Smooth muscle cell (in vitro differentiated cells): Measurements from ENCODE around the gene KCNC1. TPM values are rescaled to one million over a fixed set of nuclear protein-coding genes. Genes with fewer than 3 reads are reported as not detected.
A peak's percentile ranks its signal among the peaks of the same experiment; 100 is the strongest.

Experiments used
- DNase-seq: peaks from one replicate; lab custom pipeline; 2025; ENCODE audit not compliant: unreplicated experiment; lab: John Stamatoyannopoulos, UW
- H2AFZ ChIP-seq: fragments of 200-600 bp; sonication (generic); 2 replicates; pipeline ENCODE4 v1.6.0; 2016; ENCODE audit warnings: antibody characterized with exemption, low read depth, mild to moderate bottlenecking
- H3F3A ChIP-seq: fragments of 200-600 bp; sonication (generic); 2 replicates; pipeline ENCODE4 v1.6.0; 2017; ENCODE audit warnings: antibody characterized with exemption, low read depth
- H3K27ac ChIP-seq: fragments of 200-600 bp; sonication (generic); 2 replicates; pipeline ENCODE4 v1.5.1; 2016; ENCODE audit warnings: low read depth, mild to moderate bottlenecking
- H3K27me3 ChIP-seq: fragments of 200-600 bp; sonication (generic); 2 replicates; pipeline ENCODE4 v1.6.1; 2016; ENCODE audit warnings: low read depth, mild to moderate bottlenecking
- H3K36me3 ChIP-seq: fragments of 200-600 bp; sonication (generic); 2 replicates; pipeline ENCODE4 v1.5.1; 2016; ENCODE audit warnings: low read depth
- H3K4me1 ChIP-seq: fragments of 200-600 bp; sonication (generic); 2 replicates; pipeline ENCODE4 v1.5.1; 2016; ENCODE audit warnings: low read depth
- H3K4me2 ChIP-seq: fragments of 200-600 bp; sonication (generic); 2 replicates; pipeline ENCODE4 v1.6.0; 2016; ENCODE audit warnings: mild to moderate bottlenecking
- H3K4me3 ChIP-seq: fragments of 200-600 bp; sonication (generic); 2 replicates; pipeline ENCODE4 v1.5.1; 2016; ENCODE audit warnings: mild to moderate bottlenecking
- H3K79me2 ChIP-seq: fragments of 200-600 bp; sonication (generic); 2 replicates; pipeline ENCODE4 v1.6.0; 2016; ENCODE audit warnings: low read depth, mild to moderate bottlenecking
- H3K9ac ChIP-seq: fragments of 200-600 bp; sonication (generic); 2 replicates; pipeline ENCODE4 v1.6.0; 2016; ENCODE audit warnings: low read depth
- H3K9me3 ChIP-seq: fragments of 200-600 bp; sonication (generic); replicated peaks from 2 replicates; pipeline ENCODE4 v1.5.1; 2016; ENCODE audit warnings: low read depth
- H4K20me1 ChIP-seq: fragments of 200-600 bp; sonication (generic); 2 replicates; pipeline ENCODE4 v1.6.0; 2016; ENCODE audit warnings: low read depth
- CTCF ChIP-seq: fragments of 200-600 bp; sonication (generic); IDR thresholded peaks from 2 replicates; pipeline ENCODE4 v1.5.1; 2017; ENCODE audit warnings: borderline replicate concordance, mild to moderate bottlenecking, antibody characterized with exemption; ENCODE audit not compliant: insufficient read depth, poor library complexity, severe bottlenecking
- WGBS: methylation state at CpG from one replicate; pipeline ENCODE4 v1.1.7; 2016; ENCODE audit warnings: low lambda C conversion rate; 5-methylcytosine and 5-hydroxymethylcytosine counted together
- polyA plus RNA-seq: library from polyadenylated mRNA; unstranded; fragments of >200 nt; fragmentation: Nextera tagmentation; extraction: Ambion mirVana; gene quantifications from 2 replicates; pipeline ENCODE4 v1.2.1, GENCODE V29; 2016
- total RNA-seq: library from RNA; depleted of rRNA; stranded (reverse); fragments of >200 nt; gene quantifications from 2 replicates; pipeline ENCODE4 v1.2.3, GENCODE V29; 2014

Gene KCNC1
- total and polyA plus RNA-seq, 2 experiments from 2014 or later: not detected

DNA sequence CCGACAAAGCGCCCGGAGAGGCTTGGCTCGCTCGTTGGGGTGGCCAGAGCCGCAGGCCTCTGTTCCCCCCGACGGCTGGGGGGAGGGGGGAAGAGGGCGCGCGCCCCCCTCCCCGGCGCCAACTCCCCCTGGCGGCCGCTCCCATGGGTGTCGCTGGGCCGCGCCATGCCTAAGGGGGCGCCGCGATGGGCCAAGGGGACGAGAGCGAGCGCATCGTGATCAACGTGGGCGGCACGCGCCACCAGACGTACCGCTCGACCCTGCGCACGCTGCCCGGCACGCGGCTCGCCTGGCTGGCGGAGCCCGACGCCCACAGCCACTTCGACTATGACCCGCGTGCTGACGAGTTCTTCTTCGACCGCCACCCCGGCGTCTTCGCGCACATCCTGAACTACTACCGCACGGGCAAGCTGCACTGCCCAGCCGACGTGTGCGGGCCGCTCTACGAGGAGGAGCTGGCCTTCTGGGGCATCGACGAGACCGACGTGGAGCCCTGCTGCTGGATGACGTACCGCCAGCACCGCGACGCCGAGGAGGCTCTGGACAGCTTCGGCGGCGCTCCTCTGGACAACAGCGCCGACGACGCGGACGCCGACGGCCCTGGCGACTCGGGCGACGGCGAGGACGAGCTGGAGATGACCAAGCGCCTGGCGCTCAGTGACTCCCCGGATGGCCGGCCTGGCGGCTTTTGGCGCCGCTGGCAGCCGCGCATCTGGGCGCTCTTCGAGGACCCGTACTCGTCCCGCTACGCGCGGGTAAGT lies 1.4 kb downstream of the KCNC1 start:
- Histone ChIP-seq H3K27ac (no peak overlapping the region), H3K9me3 (no peaks in the 10 kb centered on the region), H3K4me2 (no peak overlapping the region), H3K79me2 (no peaks in the 10 kb centered on the region), H2AFZ (no peak overlapping the region), H3F3A (no peaks in the 10 kb centered on the region), H4K20me1 (no peaks in the 10 kb centered on the region), H3K4me3 (no peak overlapping the region), H3K4me1 (peaks cover 6% of the 10 kb centered on the region), H3K9ac (no peak overlapping the region), H3K27me3 (peaks cover 88% of the 10 kb centered on the region), H3K36me3 (no peaks in the 10 kb centered on the region)
- TF ChIP-seq CTCF: peak; percentile 23
- WGBS: 40% methylated on average over 83 of the region's 102 CpGs
- no peak for DNase-seq

- no peak overlapping the region for H3K27ac ChIP-seq
These were observed 2.0 kb downstream of the KCNC1 start for GRCh38 chr11:17736579-17736893.

GRCh38 chr11:17736930-17737817 lies 2.6 kb downstream of the KCNC1 start:
- no peaks in the 10 kb centered on the region for H3F3A ChIP-seq
- no peak overlapping the region for H3K9ac ChIP-seq
- no peaks in the 10 kb centered on the region for H4K20me1 ChIP-seq
- H3K9me3 ChIP-seq: no peaks in the 10 kb centered on the region
- peaks cover 82% of the 10 kb centered on the region for H3K27me3 ChIP-seq
- no peak for TF ChIP-seq CTCF
- H3K4me1 ChIP-seq: peaks cover 6% of the 10 kb centered on the region
- H3K79me2 ChIP-seq: no peaks in the 10 kb centered on the region
- no peak for DNase-seq
- no peak overlapping the region for H3K4me2 ChIP-seq
- no peak overlapping the region for H2AFZ ChIP-seq
- 85% methylated on average over 15 of the region's 15 CpGs for WGBS
- no peak overlapping the region for H3K27ac ChIP-seq
- no peak overlapping the region for H3K4me3 ChIP-seq
- H3K36me3 ChIP-seq: no peaks in the 10 kb centered on the region

More at GRCh38 chr11:17736579-17736893, 2.0 kb downstream of the KCNC1 start:
- H3K79me2 ChIP-seq: no peaks in the 10 kb centered on the region
- peaks cover 6% of the 10 kb centered on the region for H3K4me1 ChIP-seq
- no peaks in the 10 kb centered on the region for H3F3A ChIP-seq
- no peak overlapping the region for H3K9ac ChIP-seq
- TF ChIP-seq CTCF: no peak
- H3K4me3 ChIP-seq: no peak overlapping the region
- 77% methylated on average over 12 of the region's 12 CpGs for WGBS
- H3K4me2 ChIP-seq: no peak overlapping the region
- no peaks in the 10 kb centered on the region for H4K20me1 ChIP-seq
- H3K9me3 ChIP-seq: no peaks in the 10 kb centered on the region
- peaks cover 88% of the 10 kb centered on the region for H3K27me3 ChIP-seq
- H3K36me3 ChIP-seq: no peaks in the 10 kb centered on the region
- DNase-seq: no peak
- no peak overlapping the region for H2AFZ ChIP-seq
